ENCODE results near the gene DYNC2H1.

The DYNC2H1 gene, protein sequence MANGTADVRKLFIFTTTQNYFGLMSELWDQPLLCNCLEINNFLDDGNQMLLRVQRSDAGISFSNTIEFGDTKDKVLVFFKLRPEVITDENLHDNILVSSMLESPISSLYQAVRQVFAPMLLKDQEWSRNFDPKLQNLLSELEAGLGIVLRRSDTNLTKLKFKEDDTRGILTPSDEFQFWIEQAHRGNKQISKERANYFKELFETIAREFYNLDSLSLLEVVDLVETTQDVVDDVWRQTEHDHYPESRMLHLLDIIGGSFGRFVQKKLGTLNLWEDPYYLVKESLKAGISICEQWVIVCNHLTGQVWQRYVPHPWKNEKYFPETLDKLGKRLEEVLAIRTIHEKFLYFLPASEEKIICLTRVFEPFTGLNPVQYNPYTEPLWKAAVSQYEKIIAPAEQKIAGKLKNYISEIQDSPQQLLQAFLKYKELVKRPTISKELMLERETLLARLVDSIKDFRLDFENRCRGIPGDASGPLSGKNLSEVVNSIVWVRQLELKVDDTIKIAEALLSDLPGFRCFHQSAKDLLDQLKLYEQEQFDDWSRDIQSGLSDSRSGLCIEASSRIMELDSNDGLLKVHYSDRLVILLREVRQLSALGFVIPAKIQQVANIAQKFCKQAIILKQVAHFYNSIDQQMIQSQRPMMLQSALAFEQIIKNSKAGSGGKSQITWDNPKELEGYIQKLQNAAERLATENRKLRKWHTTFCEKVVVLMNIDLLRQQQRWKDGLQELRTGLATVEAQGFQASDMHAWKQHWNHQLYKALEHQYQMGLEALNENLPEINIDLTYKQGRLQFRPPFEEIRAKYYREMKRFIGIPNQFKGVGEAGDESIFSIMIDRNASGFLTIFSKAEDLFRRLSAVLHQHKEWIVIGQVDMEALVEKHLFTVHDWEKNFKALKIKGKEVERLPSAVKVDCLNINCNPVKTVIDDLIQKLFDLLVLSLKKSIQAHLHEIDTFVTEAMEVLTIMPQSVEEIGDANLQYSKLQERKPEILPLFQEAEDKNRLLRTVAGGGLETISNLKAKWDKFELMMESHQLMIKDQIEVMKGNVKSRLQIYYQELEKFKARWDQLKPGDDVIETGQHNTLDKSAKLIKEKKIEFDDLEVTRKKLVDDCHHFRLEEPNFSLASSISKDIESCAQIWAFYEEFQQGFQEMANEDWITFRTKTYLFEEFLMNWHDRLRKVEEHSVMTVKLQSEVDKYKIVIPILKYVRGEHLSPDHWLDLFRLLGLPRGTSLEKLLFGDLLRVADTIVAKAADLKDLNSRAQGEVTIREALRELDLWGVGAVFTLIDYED (N-terminal part only)

DNA sequence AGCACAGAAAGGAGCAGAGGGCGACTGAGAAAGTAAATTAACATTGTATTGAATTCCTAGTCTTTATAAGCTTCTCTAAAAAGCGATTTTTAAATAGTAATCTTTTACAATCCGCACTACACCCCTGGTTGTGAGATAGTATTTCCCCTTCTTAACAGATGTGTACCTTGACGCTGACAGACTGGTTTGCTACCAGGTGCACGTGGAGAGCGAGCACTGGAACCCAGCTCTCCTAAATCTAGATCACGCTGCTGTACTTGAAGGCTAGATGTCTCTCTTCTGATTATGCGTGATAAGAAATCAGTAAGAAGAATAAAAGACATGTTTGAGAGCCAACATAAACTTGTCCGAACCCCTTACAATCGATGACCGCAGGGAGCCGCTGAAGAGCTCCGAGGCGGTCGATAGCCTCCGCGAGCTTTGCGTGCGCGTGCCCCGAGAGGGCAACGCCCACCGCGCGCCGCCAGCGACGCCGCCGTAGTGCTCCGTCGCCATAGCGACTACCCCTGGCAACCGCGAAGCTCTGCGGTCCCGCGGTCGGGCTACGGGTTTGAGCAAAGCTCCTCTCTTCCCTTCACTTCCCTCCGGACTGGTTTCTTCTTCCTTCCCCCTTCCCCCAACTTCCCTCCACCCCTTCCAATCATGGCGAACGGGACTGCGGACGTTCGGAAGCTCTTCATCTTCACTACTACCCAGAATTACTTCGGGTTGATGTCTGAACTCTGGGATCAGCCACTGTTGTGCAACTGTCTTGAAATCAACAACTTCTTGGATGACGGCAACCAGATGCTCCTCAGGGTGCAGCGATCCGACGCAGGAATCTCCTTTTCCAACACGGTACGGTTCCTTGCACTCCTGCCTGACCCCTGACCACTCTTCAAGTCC lies at the start of gene DYNC2H1:
Gene DYNC2H1, plus strand, starts transcription at position 494 of the 885 bp plus-strand sequence. Its CDS starts 149 bp downstream, at position 643.
- peak; percentile 90 for DNase-seq

DNA sequence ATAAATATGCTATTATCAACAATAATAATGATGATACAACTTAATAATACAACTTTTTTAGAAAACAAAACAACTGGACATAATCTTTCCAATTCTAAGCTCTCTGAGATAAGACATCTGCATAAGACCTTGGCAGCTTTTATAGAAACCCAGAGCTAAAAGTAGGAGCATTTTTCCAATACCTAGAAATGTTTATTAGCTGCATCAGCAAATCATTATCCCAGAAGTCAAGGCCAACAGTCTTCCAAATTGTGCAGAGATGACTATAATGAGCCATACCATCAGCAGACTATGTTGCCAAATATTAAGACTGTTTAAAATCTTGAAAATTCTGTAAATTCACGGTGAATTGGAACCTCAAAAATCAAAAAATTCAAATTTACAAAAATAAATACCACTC lies 47.6 kb upstream of the DYNC2H1 start:
- DNase-seq = no peak

DNA sequence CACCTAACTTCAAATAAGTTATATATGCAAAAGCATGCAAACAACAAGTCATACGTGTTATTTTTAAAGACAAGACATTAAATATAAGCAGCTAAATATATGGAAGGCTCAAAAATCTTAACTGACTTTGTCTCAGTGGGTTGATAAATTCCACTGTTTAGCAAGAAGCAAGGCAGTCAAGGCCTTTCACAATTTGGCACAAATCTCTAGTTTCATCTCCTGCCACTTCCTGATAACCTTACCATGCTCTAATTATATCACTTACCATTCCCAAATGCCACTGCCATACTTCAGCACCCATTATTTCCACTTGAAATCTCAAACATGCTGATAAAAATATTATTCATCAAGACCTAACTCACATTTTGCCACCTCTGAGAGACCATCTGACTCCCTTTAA lies 42.1 kb upstream of the DYNC2H1 start:
- no peak for DNase-seq

DNA sequence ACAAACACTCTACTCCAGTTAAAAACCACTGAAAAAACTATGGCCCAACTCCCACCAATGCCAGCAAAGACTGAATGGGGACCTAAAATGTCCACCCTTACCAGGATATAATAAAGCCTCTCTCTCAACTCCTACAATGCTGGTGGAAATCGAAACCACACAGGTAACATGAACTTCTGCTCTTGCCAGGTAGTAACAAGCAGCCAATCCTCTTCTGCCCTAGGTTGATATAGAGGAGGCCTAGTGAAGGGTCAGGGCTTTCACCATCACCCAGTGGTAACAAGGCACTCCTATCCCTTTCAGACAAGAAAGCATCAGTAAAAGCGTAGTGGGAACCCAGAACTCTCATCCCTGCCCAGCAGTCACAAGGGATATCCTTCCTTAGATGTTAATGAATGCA lies 39.9 kb upstream of the DYNC2H1 start:
- no peak for DNase-seq

DNA sequence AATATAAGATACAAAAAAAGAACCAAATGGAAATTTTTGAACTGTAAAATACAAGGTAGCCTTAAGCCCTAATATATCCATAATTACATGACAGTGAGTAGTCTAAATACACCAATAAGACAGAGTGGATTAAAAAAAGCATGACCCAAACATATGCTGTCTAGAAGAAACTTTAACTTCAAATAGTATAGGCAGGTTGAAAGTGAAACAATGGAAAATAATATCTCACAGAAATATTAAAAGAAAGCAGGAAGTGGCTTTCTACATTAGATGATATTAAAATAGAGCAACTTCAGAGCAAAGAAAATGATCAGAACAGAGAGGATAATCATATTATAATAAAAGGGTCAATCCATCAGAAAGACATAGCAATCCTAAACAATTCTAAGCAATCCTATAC lies 39.1 kb upstream of the DYNC2H1 start:
- no peak for DNase-seq

DNA sequence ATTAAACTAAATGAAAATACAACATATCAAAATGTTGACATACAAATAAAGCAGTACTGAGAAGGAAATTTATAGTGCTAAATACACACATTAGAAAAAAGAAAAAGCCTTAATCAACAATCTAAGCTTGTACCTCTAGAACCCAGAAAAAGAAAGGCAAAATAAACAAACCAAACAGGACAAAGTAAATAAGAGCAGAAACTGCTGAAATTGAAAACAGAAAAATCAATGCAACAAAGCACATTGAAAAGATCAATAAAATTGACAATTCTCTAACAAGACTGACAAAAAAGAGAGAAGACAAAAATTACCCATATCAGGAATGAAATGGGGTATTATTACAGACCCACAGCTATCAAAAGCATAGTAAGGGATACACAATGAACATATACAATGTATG lies 38.2 kb upstream of the DYNC2H1 start:
- no peak for DNase-seq

DNA sequence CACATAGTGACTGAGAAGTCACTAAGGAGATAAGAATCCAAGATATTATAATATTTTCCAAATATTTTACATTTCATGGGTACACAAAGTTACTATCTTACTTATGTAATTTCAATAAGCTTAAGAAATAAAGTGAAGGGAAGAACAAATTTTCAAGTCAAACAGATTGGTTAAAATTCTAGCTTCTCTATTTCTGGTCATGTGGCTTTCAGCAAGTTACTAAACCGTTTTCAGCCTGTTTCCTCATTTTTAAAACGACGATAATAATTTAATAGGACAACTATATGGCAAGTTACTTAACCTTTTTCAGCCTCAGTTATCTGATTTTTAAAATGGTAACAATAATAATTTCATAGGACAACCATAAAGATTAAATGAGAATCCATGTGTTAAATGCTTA lies 32.9 kb upstream of the DYNC2H1 start:
- no peak for DNase-seq

DNA sequence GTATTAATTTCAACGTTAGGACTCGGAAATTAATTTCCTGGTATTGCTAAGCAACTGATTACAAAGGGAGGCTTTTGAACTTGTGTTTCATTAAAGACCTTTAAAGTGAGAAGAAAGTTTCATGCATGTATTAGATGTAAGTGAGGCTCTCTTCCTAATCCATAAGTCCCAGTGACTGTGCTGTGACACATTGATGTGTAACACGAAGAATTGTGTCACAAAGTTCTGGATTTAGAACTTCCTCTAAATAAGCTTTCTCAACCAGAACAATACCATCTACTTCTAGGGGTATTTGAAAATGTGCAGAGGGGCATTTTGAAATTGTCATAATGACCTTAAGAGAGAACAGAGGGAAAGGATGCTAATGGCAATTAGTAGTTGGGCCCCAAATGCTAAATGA lies 31.7 kb upstream of the DYNC2H1 start:
- no peak for DNase-seq

DNA sequence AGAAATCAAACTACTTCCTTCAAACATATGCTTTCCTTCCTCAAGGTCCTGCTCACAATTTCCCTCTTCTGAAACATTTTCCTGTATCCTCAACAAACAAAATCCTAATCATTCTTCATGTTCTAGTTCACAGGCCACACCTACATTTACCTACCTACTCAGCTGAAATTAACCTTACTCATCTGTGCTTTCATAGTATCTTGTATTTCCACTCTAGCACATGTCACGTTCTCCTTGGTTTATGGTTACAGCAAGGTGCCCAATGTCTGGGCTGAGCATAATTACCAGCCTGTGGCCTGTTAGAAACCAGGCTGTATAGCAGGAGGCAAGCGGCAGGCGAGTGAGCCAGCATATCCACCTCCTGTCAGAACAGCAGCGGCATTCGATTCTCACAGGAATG lies 30.5 kb upstream of the DYNC2H1 start:
- no peak for DNase-seq

DNA sequence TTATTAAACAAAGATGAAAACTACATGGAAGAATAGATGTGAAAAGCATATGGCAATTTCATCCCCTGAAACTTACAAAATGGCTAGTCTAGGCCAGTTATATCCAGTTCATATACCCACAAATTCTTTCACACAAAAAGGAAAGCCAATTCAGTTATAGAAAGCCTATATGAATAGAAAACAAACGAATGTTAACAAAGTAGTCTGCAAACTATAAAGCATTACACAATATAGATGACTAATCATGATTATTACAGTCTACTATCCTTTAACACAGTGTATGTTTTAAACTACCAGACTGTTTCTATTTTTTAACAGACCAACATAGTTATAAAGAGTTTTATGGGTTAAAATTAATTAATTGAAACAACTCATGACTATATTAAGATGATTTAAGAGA lies 29.4 kb upstream of the DYNC2H1 start:
- DNase-seq = no peak

DNA sequence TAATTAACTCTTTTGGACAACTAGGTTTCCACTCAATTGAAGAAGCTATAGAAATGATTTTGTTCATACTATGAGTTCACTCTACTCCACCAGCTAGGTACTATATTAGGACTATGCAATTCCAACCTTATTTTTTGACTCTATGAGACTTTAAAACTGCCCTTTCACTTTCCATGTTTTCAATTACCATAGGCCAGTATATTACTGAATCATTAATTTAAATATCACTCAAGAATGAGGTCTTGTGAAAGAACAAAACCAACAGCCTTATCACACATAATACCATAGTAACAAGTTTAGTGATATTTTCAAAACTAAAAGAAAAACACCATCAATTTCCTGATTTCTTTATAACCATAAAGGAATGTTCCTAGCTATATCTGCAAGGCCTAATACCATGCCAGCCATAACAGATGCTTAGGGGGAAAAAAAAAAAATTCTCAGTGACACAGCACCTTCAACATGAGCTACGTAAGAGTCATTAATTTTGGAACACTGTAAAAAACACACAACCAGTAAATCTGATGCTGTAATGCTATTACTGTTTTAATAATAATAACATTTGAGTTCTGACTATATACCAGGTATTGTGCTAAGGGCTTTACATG lies 23.4 kb upstream of the DYNC2H1 start:
- no peak for DNase-seq

DNA sequence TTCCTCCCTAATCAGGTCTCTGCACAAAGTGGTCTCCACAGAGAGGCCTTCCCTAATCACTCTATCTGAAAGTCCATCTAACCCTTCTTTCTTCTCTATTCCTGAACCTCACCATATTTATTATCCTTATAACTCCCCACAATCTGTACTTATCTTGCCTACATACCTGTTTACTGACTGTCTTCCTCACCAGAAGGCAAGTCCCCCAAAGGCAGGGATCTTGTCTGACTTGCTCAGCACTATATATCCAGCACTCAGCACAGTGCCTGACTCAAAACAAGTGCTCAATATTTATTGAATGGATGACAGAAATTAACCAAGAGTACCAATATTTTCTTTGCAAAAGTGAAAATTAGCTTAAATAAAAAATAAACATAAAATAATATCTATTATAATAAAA lies 22.8 kb upstream of the DYNC2H1 start:
- no peak for DNase-seq

DNA sequence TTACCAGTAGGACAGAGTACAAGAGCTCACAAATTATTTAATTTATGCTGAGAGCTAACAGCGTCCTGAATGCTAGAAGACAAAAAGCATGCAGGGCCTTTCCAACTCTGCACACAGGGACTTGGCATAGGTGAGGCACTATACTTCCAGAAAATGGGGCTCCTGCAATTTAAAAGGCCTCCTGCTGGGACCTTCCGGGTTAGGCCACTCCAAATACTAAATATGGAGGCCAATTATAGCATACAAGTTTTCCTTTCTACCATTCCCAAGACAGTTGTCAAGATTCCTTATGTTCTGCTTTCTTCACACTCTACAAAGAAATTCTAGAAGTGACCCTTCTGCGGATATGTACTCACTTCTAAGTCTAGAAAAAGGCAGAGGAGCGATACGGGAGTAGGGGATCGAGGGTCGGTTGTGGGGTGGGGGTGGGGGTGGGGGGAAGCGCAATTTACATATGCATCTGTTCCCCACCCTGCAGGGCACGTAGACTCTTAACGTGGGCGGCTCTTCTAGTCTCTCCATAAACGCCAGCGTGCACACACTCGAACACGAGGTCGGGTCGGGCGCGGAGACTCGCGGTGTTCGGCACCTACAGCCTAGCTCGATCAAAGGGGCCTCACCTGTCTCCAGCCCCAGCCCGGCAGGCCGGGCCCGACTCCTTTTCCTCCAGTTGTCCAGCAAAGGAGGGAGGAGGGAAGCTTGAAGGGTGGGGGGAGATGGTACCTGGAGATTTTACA lies 18.0 kb upstream of the DYNC2H1 start:
- DNase-seq = peak; percentile 38

DNA sequence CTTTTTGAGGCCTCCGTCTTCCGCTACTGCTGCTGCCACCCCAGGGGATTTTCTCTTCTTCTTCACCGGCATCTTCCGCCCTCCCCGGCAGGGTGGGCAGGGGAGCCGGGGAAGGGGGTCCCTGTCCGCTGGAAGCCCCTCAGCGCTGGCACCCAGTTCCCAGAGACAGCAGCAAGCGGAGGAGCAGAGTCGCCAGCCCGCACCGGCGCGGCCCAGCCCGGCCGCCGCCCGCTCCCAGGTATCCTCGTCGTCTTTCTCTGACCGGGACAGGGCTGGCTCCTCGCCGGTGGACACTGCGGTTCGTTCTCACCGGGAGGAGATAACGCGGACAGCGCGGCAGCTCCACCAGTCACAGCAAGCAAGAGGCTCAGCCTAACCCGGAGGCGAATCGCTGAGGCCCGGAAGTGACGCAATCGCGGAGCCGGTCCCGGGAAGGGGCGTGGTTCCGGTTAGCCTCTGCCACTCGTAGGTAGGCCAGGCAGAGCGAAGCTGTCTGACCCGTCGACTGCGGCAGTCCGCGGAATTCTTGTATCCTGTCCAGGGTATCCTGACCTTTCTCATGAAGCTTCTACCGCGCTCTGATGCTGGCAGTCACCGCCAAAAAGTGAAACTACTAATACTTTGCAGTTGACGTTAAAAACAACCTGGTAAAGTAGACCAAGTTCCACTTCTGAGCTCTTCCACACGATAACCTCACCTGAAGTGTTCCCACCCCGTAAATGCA lies 17.3 kb upstream of the DYNC2H1 start, which contains the start of gene DCUN1D5:
Gene DCUN1D5, minus strand, starts transcription at position 360 of the 724 bp plus-strand sequence. Its CDS starts 288 bp downstream, at position 72.
- DNase-seq = peak; percentile 96

DNA sequence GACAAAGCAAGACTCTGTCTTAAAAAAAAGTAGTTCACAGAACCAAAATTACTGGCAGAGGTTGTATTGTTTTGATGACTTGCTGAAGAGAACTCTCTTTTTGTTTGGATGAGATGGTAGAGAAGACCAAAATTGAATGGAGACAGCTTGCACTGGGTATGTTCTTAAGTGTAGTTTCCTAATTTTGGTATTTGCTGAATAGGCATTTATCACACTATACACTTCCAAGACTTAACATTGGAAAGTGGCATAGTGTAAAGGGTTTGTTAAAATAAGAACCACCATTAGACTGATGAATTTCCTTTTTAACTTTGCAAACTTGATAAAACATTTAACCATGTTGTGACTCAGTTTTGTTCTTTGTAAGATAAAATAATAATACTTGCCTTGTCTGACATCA lies 11.9 kb upstream of the DYNC2H1 start:
- no peak for DNase-seq

DNA sequence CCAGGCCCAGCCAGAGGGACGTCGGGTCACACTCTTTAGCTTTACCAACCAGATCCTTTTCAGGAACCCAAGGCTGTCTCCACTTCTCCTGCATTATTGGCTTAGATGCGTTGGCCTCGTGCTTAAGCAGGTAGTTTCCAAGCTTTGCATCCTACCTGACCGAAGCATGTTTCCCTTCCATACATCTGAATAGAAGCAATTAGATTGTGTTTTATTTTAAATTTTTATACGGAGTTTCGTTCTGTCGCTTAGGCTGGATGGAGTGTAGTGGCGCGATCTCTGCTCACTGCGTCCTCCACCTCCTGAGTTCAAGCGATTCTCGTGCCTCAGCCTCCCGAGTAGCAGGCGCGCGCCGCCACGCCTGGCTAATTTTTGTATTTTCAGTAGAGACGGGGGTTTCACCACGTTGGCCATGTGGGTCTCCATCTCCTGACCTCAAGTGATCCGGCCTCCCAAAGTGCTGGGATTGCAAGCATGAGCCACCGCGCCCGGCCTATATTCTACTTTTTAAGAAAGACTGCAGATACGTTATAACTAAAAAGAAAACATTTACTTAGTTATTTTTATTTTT lies 677 bp downstream of the DYNC2H1 start:
- DNase-seq = peak; percentile 7

DNA sequence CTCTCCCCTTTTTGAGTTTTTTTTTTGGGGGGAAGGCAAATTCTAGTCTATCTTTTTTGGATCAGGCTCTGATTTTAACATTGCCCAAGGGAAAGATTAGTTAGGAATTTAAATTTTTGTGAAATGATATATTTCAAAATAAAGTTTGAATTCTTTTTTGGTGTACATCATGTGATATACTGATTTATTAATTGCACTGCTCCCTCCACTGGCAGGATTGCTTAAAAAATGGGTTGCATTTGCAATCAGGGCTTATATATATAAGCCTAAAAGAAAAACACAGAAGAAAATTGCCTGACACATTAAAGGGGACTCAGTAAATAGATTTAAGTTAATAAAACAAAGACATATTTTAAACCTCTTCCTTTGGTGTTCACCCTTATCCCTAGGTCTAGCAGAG lies 1.2 kb downstream of the DYNC2H1 start:
- DNase-seq = no peak

DNA sequence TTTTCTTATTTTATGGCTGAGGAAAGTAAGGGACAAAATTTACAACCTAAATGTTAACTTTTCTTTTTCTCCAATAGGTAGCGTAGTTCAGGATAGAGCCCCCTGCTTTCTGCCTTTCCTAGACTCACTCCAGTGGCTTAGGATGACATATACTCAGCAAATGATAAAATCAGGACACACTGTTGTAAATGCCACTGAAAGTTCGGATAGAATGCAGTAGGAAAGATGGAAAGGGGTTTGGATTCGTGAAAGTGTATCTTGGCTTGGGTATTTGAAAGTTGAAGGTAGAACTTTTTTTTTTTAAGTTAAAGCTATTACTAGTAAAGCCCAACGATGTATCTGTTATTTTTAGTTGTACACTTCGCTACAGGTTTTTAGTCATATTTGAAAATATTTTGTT lies 2.2 kb downstream of the DYNC2H1 start:
- DNase-seq = no peak

DNA sequence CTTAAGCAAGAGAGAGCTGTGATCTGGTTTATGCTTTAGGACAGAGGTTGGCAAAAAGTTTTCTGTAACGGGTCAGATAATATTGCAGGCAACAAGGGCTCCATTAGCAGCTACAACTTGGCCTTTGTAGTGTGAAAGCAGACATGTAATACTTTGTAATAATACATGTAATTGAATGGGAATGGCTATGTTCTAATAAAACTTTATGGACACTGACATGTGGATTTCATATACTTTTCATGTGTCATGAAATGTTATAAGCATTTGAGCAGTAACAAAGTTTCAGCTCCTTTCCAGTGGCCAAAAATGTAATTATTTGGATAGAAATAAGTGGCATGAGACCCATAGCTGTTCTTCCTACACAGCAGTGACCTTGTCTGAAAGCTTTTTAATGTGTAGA lies 3.1 kb downstream of the DYNC2H1 start:
- DNase-seq = no peak

DNA sequence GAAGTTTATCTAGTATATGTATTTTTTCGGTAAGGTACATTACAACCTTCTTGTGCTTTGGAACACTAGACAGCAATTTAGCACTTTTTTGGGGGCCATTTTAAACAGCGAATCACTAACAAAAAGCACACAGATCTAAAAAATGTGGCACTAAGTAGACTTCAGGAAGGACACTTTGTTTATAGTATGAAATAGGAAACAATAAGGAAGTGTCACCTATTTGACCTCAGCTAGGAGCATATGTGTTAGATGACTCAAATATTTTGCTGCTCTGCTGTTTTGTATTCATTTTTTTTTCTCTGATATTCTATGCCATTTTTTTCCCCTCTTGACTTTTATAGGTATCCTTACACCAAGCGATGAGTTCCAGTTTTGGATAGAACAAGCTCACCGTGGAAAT lies 5.6 kb downstream of the DYNC2H1 start:
- DNase-seq = no peak

Measured in CD4-positive, alpha-beta T cell treated with Interleukin-6 for 4 hours (primary cell).